Mammary microvascular endothelial cell (primary cell): ENCODE results near the gene DRG2. TPM values are rescaled to one million over a fixed set of nuclear protein-coding genes. Genes with fewer than 3 reads are reported as not detected.

Experiments used
- total RNA-seq: library from RNA; depleted of rRNA; stranded (reverse); fragments of >200 nt; gene quantifications from 2 replicates; pipeline ENCODE4 v1.2.3, GENCODE V29; 2015

DRG2 gene, protein sequence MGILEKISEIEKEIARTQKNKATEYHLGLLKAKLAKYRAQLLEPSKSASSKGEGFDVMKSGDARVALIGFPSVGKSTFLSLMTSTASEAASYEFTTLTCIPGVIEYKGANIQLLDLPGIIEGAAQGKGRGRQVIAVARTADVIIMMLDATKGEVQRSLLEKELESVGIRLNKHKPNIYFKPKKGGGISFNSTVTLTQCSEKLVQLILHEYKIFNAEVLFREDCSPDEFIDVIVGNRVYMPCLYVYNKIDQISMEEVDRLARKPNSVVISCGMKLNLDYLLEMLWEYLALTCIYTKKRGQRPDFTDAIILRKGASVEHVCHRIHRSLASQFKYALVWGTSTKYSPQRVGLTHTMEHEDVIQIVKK
- total RNA-seq = 45.2 and 54.2 TPM in 2 replicates

DNA sequence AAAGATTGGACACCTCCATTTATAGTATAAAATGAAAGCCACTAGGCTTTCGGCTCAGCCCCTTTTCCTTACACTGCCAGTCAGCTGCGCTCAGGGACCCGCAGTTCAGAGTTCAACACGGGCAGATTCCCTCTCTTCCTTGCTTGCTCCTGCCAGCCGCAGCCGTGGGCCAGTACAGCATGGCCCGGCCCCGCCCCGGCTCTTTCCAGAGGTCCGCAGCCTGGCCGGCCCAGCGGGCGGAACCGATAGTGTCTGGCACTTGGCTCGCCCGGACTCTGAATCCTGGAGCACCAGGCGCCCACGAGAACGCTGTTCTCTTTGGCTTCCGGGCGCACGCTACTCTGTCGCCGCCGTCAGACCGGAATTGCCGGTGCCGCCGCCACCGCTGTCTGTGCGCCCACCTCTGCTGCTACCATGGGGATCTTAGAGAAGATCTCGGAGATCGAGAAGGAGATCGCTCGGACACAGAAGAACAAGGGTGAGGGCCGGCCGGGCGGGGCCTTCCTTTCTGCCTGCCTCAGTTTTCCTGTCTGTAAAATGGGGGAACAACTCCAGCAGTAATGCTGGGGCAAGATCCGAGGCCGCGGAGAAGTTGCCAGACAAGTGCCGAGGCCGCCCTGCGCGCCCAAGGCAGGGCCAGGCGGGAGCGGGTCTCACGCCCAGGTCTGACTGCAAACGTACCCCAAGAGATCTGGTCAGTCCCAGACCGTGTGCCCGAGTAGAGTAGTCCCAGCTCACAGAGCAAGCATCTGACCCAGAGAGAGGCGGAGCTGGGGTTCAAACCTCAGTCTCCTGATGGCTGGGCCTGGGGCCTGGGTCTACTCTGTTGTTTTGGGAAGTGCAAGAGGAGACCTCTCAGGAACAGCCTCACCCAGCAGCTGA is at the start of gene DRG2:
Gene DRG2, plus strand, starts transcription at position 339 of the 882 bp plus-strand sequence. Its CDS starts 76 bp downstream, at position 415.

DNA sequence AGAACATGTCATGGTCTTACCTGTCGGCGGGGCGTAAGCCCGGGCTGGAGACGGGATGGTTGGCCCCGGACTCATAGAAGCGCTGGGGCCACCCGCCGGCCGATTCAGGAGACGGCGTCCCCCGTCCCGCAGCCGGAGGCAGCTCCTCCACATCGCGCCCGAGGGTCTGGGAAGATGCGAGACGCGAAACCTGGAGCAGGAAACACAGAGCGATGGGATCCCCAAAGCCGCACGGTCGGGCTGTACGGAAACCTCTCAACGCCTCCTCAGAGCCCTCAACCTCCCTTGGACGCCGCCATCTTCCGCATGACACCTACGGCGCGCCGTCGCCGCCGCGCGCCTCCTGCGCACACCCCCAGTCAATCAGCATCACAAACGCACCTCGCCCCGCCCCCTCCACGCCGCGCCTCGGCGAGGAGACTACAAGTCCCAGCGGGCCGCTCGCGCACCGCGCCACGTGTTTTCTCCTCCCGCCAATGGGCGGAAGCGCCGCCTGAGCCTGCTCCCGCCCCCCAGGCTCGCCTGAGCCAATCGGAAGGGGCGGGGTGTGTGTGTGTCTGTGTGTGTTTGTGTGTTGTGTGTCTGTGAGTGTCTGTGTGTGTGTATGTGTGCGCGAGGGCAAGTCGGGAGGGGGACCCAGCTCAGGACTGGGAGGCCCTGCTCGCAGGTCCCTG is 48.8 kb upstream of the DRG2 start, which contains the start of the genes ATPAF2 and GID4:
Gene ATPAF2, minus strand, starts transcription at position 308 of the 674 bp plus-strand sequence. Its CDS starts 155 bp downstream, at position 153.
Gene GID4, plus strand, starts transcription at position 548 of the 674 bp plus-strand sequence. Its CDS starts 57 bp downstream, at position 605.

GRCh38 chr17:18108401-18109312 is 20.9 kb downstream of the DRG2 start, which contains the start of gene MYO15A:
TSS of gene MYO15A (plus strand) at chr17:18108756. CDS start at chr17:18118801, 10,045 bp downstream.

Other genes starting within 250 kb of the DRG2 start
- 27.9 and 42.4 TPM in 2 replicates for gene TOM1L2, start 115.5 kb upstream of the DRG2 start, total RNA-seq
- 0.84 and 1.6 TPM in 2 replicates for gene DRC3, start 115.1 kb upstream of the DRG2 start, total RNA-seq
- gene ATPAF2, start 48.8 kb upstream of the DRG2 start, total RNA-seq = 14.5 and 30.1 TPM in 2 replicates
- 7.3 and 8.3 TPM in 2 replicates for gene GID4, start 48.5 kb upstream of the DRG2 start, total RNA-seq
- 0.20 TPM in 1 of 2 replicates, not detected in the other for gene MYO15A, start 20.8 kb downstream of the DRG2 start, total RNA-seq
- gene ALKBH5, start 95.9 kb downstream of the DRG2 start, total RNA-seq = 81.7 and 92.5 TPM in 2 replicates
- gene LLGL1, start 137.7 kb downstream of the DRG2 start, total RNA-seq = 41.4 and 48.0 TPM in 2 replicates
- 543 and 601 TPM in 2 replicates for gene FLII, start 170.8 kb downstream of the DRG2 start, total RNA-seq
- 5.9 and 11.7 TPM in 2 replicates for gene MIEF2, start 172.7 kb downstream of the DRG2 start, total RNA-seq
- gene TOP3A, start 227.0 kb downstream of the DRG2 start, total RNA-seq = 24.2 and 53.2 TPM in 2 replicates
- gene SMCR8, start 227.3 kb downstream of the DRG2 start, total RNA-seq = 12.1 and 15.2 TPM in 2 replicates